Small intestine (tissue), 7 donors: Measurements from ENCODE around the gene OPALIN. TPM values are rescaled to one million over a fixed set of nuclear protein-coding genes. Genes with fewer than 3 reads are reported as not detected.

Experiments used
- DNase-seq, 2 donors: peaks; one replicate each; pipeline versions ENCODE4 v3.0.0 to v3.0.0-alpha.2; 2013
- FAIRE-seq: peaks from 2 replicates; lab custom pipeline; 2012; peaks lifted over from hg19 to GRCh38; lab: Jason Lieb, UNC
- H3K27ac ChIP-seq, 3 donors: one replicate each; pipeline ENCODE4 v1.5.1; 2013; ENCODE audit warnings: low read length in 2 of 3, mild to moderate bottlenecking in 2 of 3, control low read depth in 1 of 3, inconsistent platforms in 1 of 3, low read depth in 1 of 3, moderate library complexity in 1 of 3
- H3K27me3 ChIP-seq, 3 donors: one replicate each; pipeline ENCODE4 v1.6.1; 2013; ENCODE audit warnings: low read length in 3 of 3, inconsistent platforms in 1 of 3; ENCODE audit not compliant: control insufficient read depth in 3 of 3, insufficient read depth in 3 of 3
- H3K36me3 ChIP-seq, 3 donors: one replicate each; pipeline ENCODE4 v1.6.1; 2013; ENCODE audit warnings: low read length in 3 of 3, inconsistent platforms in 1 of 3, low read depth in 1 of 3, mild to moderate bottlenecking in 1 of 3, moderate library complexity in 1 of 3; ENCODE audit not compliant: control insufficient read depth in 3 of 3, insufficient read depth in 2 of 3
- H3K4me1 ChIP-seq, 3 donors: one replicate each; pipeline ENCODE4 v1.6.1; 2013; ENCODE audit warnings: low read length in 2 of 3, inconsistent platforms in 1 of 3, low read depth in 1 of 3, mild to moderate bottlenecking in 1 of 3, moderate library complexity in 1 of 3; ENCODE audit not compliant: control insufficient read depth in 3 of 3, insufficient read depth in 2 of 3
- H3K4me3 ChIP-seq, 3 donors: one replicate each; pipeline ENCODE4 v1.5.1; 2013; ENCODE audit warnings: low read length in 3 of 3, control low read depth in 1 of 3, inconsistent platforms in 1 of 3, low read depth in 1 of 3, mild to moderate bottlenecking in 1 of 3, moderate library complexity in 1 of 3
- H3K9me3 ChIP-seq, 2 donors: one replicate each; pipeline ENCODE4 v1.6.1; 2013; ENCODE audit warnings: low read depth in 1 of 2, low read length in 1 of 2; ENCODE audit not compliant: control insufficient read depth in 2 of 2, insufficient read depth in 1 of 2
- WGBS, 3 donors: extraction: QIAGEN DNeasy Blood & Tissue Kit; methylation state at CpG; one replicate each; pipeline ENCODE4 v1.1.7; 2013; 5-methylcytosine and 5-hydroxymethylcytosine counted together
- polyA plus RNA-seq, 4 donors: library from polyadenylated mRNA; stranded (reverse) in 3 of 4; unstranded in 1 of 4; fragments of 200-250 nt in 3 of 4; fragments of 120-200 nt in 1 of 4; gene quantifications; one replicate each; pipeline versions ENCODE4 v1.2.1 to v1.2.3, GENCODE V29; 2013
- donor health status: healthy with polysubstance abuse.
- donor health status: control.
- donor health status: control.
- donor health status: Bipolar disorder and iron deficiency.
- donor health status: healthy.

OPALIN gene
- polyA plus RNA-seq, 4 donors = not detected

GRCh38 chr10:96395931-96396877 is 37.4 kb upstream of the OPALIN start:
- peak; percentile 74 to 87 for DNase-seq
- Histone ChIP-seq H3K4me3 (no peak overlapping the region), H3K4me1 (no peaks in the 10 kb centered on the region), H3K27ac (no peak overlapping the region), H3K36me3 (no peaks in the 10 kb centered on the region), H3K27me3 (peaks cover 0 to 40% (median 0%) of the 10 kb centered on the region in 3 donors), H3K9me3 (no peaks in the 10 kb centered on the region)
- no peak for FAIRE-seq
- 14 to 25% (median 20%) methylated on average over 24 of the region's 24 CpGs for WGBS, 3 donors

- peaks cover 0 to 26% (median 0%) of the 10 kb centered on the region in 3 donors for H3K27me3 ChIP-seq
- FAIRE-seq = no peak
- H3K4me3 ChIP-seq = no peak overlapping the region
- 51 to 74% (median 53%) methylated on average over 7 of the region's 7 CpGs for WGBS, 3 donors
- H3K36me3 ChIP-seq = no peaks in the 10 kb centered on the region
- peak in 1 of 2 donors; percentile 12 for DNase-seq
- no peaks in the 10 kb centered on the region for H3K4me1 ChIP-seq
- no peaks in the 10 kb centered on the region for H3K9me3 ChIP-seq
- no peak overlapping the region for H3K27ac ChIP-seq
Observed at GRCh38 chr10:96390460-96390864, 31.7 kb upstream of the OPALIN start.

- DNase-seq = no peak
- H3K36me3 ChIP-seq = no peaks in the 10 kb centered on the region
- no peaks in the 10 kb centered on the region for H3K4me1 ChIP-seq
- H3K27me3 ChIP-seq = peaks cover 0 to 30% (median 0%) of the 10 kb centered on the region in 3 donors
- 47 to 76% (median 60%) methylated on average over 5 of the region's 5 CpGs for WGBS, 3 donors
- no peak overlapping the region for H3K27ac ChIP-seq
- H3K9me3 ChIP-seq = no peaks in the 10 kb centered on the region
- FAIRE-seq = no peak
- no peak overlapping the region for H3K4me3 ChIP-seq
Observed at GRCh38 chr10:96389785-96390184, 31.0 kb upstream of the OPALIN start.

- WGBS, 3 donors = 85 to 91% (median 87%) methylated on average over 7 of the region's 7 CpGs
- H3K36me3 ChIP-seq = no peaks in the 10 kb centered on the region
- FAIRE-seq (no peak), DNase-seq (no peak)
- peaks cover 0 to 23% (median 0%) of the 10 kb centered on the region in 3 donors for H3K27me3 ChIP-seq
- no peaks in the 10 kb centered on the region for H3K9me3 ChIP-seq
- no peaks in the 10 kb centered on the region for H3K4me1 ChIP-seq
- H3K27ac ChIP-seq = no peak overlapping the region
- H3K4me3 ChIP-seq = no peak overlapping the region
Observed at GRCh38 chr10:96387601-96388000, 28.8 kb upstream of the OPALIN start.

- Histone ChIP-seq H3K4me1 (no peaks in the 10 kb centered on the region), H3K36me3 (no peaks in the 10 kb centered on the region), H3K9me3 (peaks cover 0 to 1% of the 10 kb centered on the region in 2 donors), H3K27ac (no peak overlapping the region), H3K27me3 (peaks cover 0 to 23% (median 2%) of the 10 kb centered on the region in 3 donors), H3K4me3 (no peak overlapping the region)
- FAIRE-seq = no peak
- no peak for DNase-seq
- 73 to 75% (median 75%) methylated on average over 2 of the region's 2 CpGs for WGBS, 3 donors
Observed at GRCh38 chr10:96387161-96387560, 28.4 kb upstream of the OPALIN start.

GRCh38 chr10:96384506-96384905 is 25.7 kb upstream of the OPALIN start:
- DNase-seq (no peak), FAIRE-seq (no peak)
- 73 to 84% (median 78%) methylated on average over 25 of the region's 25 CpGs for WGBS, 3 donors
- Histone ChIP-seq H3K9me3 (peaks cover 0 to 3% of the 10 kb centered on the region in 2 donors), H3K4me3 (no peak overlapping the region), H3K4me1 (no peaks in the 10 kb centered on the region), H3K27me3 (peaks cover 0 to 13% (median 2%) of the 10 kb centered on the region in 3 donors), H3K36me3 (no peaks in the 10 kb centered on the region), H3K27ac (no peak overlapping the region)

- WGBS, 3 donors = 88 to 98% (median 98%) methylated on average over 7 of the region's 7 CpGs
- DNase-seq (no peak), FAIRE-seq (no peak)
- Histone ChIP-seq H3K27ac (no peak overlapping the region), H3K36me3 (no peaks in the 10 kb centered on the region), H3K4me1 (no peaks in the 10 kb centered on the region), H3K4me3 (no peak overlapping the region), H3K9me3 (peaks cover 0 to 3% of the 10 kb centered on the region in 2 donors), H3K27me3 (peaks cover 0 to 3% (median 2%) of the 10 kb centered on the region in 3 donors)
Observed at GRCh38 chr10:96380821-96381220, 22.0 kb upstream of the OPALIN start.

- peaks cover 0 to 2% (median 0%) of the 10 kb centered on the region in 3 donors for H3K27me3 ChIP-seq
- peaks cover 0 to 4% (median 0%) of the 10 kb centered on the region in 3 donors for H3K4me1 ChIP-seq
- FAIRE-seq (no peak), DNase-seq (no peak)
- peaks cover 0 to 3% of the 10 kb centered on the region in 2 donors for H3K9me3 ChIP-seq
- no peaks in the 10 kb centered on the region for H3K36me3 ChIP-seq
- 73 to 81% (median 79%) methylated on average over 8 of the region's 8 CpGs for WGBS, 3 donors
- no peak overlapping the region for H3K4me3 ChIP-seq
- H3K27ac ChIP-seq = no peak overlapping the region
Observed at GRCh38 chr10:96379758-96380157, 21.0 kb upstream of the OPALIN start.
